Inflammatory macrophage treated with lipopolysaccharide for 4 hours (primary cell): Measurements from ENCODE around the gene PSAPL1.

Experiments used
- DNase-seq: peaks from one replicate; pipeline ENCODE4 v3.0.0-alpha.2; 2020

PSAPL1 gene

GRCh38 chr4:7416745-7417432 lies 17.8 kb downstream of the PSAPL1 start:
- DNase-seq = no peak

GRCh38 chr4:7415927-7416686 lies 18.6 kb downstream of the PSAPL1 start:
- DNase-seq = no peak

- no peak for DNase-seq
These were observed 19.8 kb downstream of the PSAPL1 start for GRCh38 chr4:7414736-7415510.

DNA sequence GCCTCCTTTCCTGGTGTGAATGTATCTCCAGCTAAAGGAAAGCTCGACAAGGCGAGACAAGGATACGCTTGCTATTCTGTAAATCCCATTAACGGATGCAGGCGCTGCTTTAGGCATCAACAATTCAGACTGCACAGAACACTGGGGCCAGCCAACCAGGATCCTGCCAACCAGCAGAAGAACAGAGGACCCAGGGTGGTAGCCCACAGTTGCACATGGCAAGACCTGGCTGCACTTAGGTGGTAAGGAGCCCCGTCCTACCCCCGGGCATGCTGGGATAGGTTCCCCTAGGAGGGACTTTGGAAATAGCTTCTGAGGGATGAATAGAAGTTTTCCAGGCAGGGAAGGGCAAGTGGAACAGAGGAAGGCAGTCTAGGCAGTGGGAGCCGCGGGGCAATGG lies 20.7 kb downstream of the PSAPL1 start:
- no peak for DNase-seq

DNA sequence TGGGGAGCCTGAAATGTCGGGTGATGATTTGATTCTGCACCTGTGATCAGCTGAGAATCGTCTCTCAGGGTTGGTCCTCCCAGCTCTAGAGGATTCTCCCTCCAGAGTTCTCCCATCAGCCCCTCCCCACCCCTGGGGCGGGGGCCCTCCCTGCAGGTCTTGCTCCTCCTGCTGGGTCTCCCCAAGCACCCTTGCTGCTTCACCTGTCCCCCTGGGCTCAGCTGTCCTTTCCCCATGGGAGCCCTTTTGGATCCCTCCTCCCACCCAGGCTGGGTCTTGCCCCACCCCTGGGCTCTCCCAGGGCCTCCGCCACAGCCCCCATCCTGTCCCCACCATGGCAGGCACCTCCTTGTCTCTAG lies 22.2 kb downstream of the PSAPL1 start:
- DNase-seq = no peak

DNA sequence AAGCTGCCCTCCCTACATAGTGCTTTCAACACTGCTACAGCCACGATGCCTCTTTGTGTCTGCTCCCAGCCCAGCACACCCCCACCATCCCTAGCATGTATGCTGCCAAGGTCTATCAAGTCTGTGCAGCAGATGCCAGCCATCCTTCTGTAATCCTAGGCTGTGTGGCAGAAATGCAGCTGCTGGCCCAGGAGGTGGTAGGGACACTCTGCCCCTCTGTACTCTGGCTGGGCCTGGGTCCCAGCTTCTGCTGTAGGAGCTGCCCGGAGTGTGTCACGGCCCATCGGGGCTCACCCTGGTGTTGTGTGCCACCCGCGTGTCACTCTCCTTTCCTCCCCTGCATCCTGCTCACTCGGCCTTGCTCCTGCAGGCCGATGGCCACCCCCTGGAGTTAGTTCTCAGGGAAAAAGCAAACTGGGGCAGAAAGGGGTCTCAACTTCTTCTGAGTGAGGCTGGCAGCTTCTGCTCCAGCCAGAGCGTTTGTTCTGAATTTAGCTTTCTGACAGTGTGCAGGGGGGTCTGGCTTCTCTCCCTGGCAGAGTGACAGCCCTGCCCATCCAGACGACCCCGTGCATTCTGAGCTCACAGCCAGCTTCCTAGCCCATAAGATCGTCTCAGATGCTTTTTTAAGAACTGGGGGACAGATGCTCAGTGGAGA lies 22.7 kb downstream of the PSAPL1 start:
- no peak for DNase-seq

DNA sequence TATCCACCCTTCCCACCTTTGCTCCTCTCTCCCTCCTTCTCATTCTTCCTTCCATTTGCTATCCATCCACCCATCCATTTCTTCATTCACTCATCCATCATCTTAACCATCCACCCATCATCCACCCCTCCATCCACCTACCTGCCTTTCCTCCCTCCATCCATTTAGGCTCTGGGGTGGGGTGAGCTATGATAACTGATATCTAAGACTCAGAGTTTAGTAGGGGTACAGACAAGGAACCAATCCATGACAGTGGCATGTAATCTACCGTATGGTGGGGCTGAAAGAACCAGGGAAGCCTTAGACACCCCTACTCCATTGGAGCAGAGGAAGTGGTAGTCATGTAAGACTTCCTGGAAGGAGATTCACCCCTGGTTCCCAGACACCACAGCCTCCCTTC lies 23.2 kb downstream of the PSAPL1 start:
- DNase-seq = no peak

- no peak for DNase-seq
These were observed 24.3 kb downstream of the PSAPL1 start for GRCh38 chr4:7410446-7410845.

DNA sequence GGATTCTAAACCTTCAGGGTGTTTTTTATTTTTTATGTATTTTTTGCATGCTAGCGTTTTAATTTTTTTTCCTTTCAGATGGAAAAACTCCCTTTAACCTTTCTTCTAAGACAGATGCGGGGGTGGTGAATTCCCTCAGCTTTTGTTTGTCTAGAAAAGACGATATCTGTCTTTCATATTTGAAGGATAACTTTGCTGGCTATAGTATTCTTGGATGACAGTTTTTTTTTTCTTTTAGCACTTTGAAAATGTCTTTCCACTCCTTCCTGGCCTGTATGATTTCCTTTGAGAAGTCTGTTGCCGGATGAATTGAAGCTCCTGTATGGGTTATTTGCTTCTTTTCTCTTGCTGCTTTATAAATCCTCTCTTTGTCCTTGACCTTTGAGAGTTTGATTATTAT lies 26.6 kb downstream of the PSAPL1 start:
- DNase-seq = no peak

GRCh38 chr4:7403001-7403400 lies 31.7 kb downstream of the PSAPL1 start:
- no peak for DNase-seq

- no peak for DNase-seq
These were observed 32.2 kb downstream of the PSAPL1 start for GRCh38 chr4:7402526-7402925.

- no peak for DNase-seq
These were observed 33.9 kb downstream of the PSAPL1 start for GRCh38 chr4:7400671-7401298.

- no peak for DNase-seq
These were observed 35.1 kb downstream of the PSAPL1 start for GRCh38 chr4:7399440-7400234.

- no peak for DNase-seq
These were observed 35.8 kb downstream of the PSAPL1 start for GRCh38 chr4:7398788-7399439.

DNA sequence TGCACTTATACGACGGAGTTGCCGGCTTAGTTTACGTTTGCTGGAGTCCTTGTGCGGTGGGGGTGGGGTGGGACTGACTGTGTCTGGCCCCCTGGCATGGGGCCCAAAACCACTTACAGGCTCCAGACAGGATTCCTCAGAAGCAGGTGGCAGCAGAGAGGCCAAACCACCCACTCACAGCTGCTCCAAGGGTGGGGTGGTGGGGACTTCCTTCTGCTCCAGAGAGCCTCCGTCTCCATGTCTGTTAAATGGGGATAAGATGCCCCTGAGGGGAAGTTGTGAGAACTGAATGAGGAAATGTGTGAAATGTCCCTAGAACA lies 36.7 kb downstream of the PSAPL1 start:
- no peak for DNase-seq

GRCh38 chr4:7397206-7398103 lies 37.3 kb downstream of the PSAPL1 start:
- no peak for DNase-seq

DNA sequence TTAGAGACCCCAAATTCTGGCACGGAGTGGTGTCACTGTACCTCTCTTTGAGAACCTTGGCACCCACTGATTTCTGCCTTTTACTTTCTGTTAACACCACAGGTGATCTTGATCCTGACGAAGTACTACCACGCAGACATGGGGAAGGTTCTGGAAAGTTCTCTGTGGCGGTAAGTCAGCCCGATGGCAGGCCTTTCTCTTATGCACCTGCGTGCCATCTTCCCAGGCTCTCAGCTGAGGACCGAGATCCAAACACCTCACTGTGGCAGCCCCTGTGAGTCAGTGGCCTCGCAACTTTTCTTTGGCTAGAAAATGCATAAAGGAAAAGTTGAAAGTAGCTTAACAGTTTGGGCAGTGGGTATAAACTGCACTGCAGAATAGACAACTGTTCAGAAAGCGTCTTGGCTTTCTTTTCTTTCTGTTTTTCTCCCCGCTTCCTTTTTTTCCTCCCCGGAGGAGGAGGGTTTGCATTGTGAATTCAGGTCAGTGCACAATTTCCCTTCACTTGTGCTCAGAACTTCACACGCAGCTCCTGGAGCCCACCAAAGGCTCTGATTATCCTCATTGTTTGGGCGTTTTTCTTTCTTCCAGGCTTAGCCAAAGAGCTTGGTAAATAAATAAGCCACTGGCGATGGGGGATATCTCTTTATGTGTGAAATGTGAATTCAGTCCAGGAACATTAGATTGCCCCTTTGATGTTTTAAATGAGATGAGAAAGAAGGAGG lies 38.4 kb downstream of the PSAPL1 start:
- no peak for DNase-seq

DNA sequence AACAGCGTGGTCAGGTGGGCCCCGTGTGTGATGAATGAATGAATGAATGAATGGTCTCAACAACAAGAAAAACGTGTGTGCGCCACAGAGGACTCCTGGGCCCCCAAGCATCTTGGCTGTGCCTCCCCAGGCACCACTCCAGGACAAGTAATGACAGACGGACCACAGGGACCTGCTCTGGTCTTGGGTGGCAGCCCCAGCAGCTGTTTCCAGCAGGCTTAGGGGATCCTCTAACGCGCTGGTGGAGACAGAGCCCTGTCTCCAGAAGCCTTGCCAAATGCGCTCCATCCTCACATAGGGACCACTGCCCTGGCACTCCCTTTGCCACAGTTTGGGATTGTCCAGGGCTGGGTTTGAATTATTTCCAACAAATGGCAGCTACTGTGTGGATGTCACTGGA lies 39.1 kb downstream of the PSAPL1 start:
- no peak for DNase-seq

GRCh38 chr4:7394681-7395451 lies 39.9 kb downstream of the PSAPL1 start:
- no peak for DNase-seq
